Heart left ventricle (tissue), 13 donors: ENCODE data around the gene CC2D2A.

Experiments used
- CTCF ChIP-seq, 12 donors: fragments of 200-600 bp; sonication (generic) in 4 of 12; IDR thresholded peaks; one replicate each; pipeline versions ENCODE4 v1.5.0 to v1.8.0; 2018 to 2022; ENCODE audit warnings: antibody characterized with exemption in 12 of 12, mild to moderate bottlenecking in 5 of 12
- POLR2A ChIP-seq, 2 donors: fragments of 450-650 bp; IDR thresholded peaks; one replicate each; pipeline ENCODE4 v1.6.1; 2017; ENCODE audit warnings: antibody characterized with exemption in 2 of 2, mild to moderate bottlenecking in 2 of 2, moderate library complexity in 2 of 2
- donor health status: ischemic (EF 13 %, LVEDD 7.1; RV severe dilation, severe dysfunction).
- donor health status: DM: no; HTN: yes; CAD: no.
- donor health status: DM: no; HTN: no; CAD: no.
- donor health status: ischemic (EF 25% LVEDD 6.9; RV normal size, moderate dysfunction).
- donor health status: ischemic (EF 25% LVEDD 5.7; RV mildly dilated, moderate dysfunction).
- donor health status: ischemic (EF 35%, LVEDD 5.7; RV mildly dilated, moderate dysfunction).
- donor health status: nonischemic (EF 11% LVEDD 7.7; RV severe dilation, severe dysfunction).
- donor health status: DM: yes; HTN: yes; CAD: no.
- donor health status: PGD.
- donor health status: ischemic (EF 29% LVEDD 5.4; RV normal size, mild dysfunction).
- donor health status: nonischemic (EF 23%, LVEDD 6.1; RV moderate dilation, normal function).

DNA sequence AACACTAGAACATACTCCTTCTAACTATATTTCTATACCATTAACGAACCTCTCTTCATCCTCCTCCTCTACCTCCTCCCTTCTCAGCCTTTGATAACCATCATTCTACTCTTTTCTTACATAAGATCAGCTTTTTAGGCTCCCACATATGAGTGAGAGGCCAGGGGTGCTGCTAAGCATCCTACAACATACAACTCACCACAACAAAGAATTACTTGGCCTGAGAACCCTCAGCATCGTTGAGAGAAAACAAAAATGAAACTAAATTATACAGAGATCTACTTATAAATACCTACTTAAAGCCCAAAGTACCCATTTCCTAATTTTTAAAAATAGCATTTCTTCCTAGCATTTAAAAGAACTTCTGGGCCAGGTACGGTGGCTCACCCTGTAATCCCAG is 77.7 kb downstream of the CC2D2A start:
- TF ChIP-seq CTCF (IDR thresholded peaks at IDR 0.05) (no peak), POLR2A (IDR thresholded peaks at IDR 0.05) (no peak)
